Measurements from ENCODE around the gene ITPR1.
"Not testable (repeated sequence)": the region's sequence is repeated elsewhere in the genome, so short reads cannot be mapped to it uniquely, and the experiment has no call there.

Gene ITPR1

DNA sequence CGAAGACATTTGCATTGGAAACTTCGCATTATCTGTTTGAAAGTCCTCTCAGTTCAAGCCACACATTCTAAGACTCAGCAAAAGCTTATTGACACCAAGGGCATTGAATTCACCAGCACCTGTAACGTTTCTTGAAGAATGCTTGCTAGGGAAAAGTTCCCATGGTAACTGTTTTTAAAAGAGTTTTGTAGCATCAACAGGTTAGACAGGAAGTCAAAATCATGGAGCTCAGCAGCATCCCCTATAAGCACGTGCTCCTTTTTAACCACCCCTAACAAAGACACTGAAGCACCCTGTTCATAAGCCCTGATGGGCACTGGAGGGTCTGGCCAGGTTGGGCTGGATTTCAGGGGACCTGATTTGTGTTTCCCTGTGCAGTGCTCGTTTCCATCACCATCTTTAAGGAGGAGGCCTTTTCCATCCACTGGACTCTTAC, 256.4 kb downstream of the ITPR1 start:
- DNase-seq: no peak

DNA sequence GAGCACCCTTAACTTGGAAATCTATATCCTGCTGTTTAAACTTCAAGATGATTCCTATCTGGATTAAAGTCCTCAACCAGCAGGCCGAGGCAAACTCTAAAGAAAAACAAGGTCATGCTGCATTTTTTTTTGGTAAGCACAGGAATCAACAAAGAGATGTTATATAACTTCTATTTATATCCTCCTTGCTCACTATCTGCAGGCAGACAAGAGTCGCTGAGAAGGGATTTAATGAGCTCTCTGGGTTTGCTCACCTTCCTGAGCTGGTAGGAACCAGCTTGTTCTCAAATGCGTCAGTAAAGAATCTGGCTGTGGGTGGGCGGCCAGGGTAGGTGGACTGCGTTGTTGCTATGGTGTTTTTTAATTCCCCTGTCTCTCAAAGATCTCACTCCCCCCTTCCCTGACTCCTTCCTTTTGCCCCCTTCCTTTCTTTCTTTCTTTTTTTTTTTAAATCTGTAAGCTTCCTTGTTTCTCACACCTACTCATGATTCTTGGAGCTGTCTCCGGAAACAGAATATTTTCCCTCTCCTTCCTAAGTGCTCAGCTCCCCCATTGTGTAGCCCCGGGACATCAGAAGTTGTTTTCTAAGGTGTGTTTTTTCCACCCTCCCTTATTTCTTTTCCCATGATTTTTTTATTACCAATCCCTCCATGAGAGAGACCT, 257.3 kb downstream of the ITPR1 start:
- no peak for DNase-seq

DNA sequence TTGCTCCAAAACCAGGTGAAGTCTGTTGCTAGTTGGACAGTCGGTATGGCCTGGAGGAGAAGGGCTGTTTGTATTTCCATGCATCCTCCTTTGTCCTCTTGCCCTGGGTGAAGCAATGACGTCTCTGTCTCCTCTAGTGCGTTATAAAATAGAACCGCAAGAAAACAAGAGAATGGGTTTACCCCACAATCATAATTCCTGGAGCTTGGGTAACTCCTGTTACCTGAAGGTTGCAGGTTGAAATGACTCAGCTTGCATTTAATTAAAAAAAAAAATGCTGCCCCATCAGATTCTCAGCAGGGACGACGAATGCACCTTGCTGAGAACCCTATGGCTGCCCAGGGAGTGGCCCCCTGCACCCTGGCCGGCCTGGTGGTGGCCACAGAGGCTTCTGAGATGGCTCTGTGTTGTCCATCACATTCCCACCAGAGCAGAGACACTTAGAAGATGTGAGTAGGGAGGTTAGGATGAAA, 257.9 kb downstream of the ITPR1 start:
- DNase-seq: no peak

DNA sequence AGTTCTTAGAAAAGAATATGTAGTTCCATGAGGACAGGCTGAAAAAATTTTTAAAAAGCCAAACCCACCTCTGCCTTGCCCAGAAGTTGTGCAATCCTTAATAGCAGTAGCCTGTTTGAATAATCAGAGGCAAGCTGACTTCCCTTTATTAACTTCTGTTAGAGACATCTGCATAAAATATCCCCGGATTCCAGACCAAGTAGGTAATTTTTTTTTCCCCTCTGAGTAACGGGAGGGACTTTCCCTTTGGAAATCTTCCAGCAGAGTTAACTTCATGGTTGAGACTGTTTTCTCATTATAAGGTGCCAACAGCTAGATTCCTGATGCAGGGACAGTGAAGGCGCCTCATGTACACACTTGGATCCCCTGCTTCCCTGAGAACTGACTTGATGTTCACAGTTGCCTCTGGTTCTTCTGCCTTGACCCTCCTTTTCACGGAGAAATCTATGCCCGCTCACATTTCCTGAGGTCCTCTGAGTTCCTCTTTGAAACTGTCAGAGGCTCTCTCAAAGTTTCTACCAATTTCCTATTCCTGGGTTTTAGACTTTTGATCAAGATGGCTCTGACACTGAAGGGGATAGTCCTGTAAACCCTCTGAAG, 258.5 kb downstream of the ITPR1 start:
- DNase-seq: no peak

DNA sequence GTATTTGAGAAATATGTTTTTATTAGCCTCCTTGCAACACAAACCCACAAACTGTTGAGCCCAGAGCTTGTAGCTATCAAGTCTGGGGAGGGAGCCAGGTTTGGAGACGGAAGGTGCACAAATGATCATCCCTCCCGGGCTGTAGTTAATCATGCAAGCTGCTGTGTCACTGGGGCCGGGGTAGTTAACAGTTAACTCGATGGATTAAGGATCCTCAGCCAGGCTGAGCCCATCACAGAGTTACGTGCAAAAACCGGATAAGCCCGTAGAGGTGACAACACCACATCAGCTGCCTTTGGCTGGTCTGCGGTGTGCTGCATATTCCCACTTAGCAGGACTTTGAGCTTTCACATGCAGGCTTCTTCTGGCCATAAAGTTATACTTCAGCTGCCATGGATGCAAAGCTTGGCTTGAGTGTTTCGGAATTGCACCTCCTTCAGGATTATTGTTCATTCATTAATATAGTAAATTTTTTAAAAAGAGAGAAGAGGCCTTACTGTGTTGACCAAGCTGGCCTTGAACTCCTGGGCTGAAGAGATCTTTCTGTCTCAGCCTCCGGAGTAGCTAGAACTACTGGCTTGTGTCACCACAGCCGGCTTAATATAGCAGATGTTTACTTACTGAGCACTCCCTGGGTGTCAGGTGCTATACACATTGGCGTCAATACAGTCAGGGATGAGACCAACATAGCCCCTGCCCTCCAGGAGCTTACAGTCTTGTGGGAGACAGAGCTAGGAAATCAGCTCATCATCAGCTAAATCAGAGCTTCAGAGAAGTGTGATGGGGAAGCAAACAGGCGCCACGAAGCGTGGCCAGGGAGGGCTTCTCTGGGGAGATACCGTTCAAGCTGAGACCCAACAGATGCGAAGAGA, 259.3 kb downstream of the ITPR1 start:
- no peak for DNase-seq

DNA sequence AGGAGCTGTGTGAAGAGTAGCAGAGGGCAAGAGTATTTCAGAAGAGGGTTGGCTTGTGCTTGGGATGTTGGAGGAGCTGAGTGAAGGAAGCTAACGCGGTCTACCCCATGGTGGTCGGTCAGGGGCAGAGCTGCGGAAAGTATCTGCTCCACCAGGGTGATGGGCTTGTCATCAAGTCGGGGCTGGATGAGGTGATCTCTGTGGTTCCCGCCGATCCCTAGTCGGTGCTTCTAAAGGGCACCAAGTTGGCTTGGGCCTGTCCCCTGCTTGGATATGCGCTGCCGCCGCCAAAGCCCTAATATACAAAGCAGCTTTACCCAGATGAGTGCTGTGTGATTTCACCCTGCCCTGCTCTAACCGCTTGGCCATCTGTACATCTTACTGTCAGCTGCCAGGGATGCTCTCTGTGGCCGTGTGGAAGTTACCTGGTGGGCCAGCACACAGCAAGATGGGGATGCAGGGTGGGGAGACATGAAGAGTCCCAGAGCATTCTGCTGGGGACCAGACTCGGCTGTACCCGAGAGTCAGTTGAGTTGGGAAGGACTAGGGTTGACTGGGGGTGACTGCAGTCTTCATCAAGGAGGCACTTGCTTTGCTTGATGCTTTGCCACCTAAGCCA, 260.0 kb downstream of the ITPR1 start:
- no peak for DNase-seq

DNA sequence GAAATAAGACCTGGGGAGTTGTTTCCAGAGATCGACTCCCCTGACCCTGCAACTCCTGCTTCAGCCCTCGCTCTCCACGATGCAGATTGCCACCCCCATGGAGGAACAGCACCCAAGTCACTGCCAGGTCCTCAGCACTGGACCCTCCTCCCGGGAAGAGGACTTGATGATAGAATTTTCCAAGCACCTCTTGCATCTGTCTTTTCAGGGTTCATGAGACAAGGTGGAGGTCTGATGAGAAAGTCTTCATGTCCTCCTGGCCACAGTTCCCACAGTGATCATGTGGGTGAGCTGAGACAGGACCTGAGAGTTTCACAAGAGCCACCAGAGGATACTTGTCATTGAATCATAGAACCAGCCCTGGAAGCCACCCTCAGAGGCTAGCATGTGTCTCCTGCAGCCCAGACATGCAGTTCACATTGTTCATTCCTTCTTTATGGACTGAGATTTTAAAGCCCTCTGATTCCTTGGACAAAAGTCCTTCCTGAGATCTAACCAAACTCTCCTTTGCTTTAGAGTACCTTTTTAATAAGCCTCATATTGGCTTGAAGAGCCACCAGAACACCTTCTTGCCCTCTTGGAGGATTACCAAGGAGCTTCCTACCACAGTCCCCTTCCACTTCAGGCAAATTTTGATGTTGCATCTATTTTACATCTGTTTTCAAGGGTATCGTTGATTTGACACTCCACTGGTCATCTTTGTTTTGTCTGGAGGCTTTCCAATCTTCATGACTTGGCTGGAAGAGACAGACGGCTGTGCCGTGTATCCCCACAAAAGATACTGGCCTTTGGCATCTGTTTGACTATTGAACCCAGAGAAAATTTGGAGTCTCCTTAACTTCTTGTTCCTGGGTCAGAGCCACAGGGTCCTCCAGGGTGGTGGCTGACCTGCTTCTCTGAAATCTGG, 261.3 kb downstream of the ITPR1 start:
- no peak for DNase-seq

DNA sequence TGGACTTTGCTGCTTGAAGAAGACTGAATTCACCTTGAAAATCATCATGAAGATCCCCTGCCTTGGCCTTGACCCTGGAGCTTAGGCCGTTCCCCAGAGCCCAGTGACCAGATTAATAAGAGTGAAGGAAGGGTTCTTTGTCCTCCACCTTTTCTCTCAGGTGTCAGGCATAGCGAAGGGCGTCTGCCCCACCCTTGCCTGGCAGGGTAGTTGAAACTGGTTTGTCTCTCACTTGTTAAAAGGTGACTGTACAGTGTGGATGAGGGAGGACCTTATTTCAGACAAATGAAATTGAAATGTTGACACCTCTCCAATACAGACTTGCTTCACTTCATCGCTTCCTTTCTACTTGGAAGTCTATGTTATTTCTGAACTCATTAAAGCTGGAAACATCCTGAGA, 262.4 kb downstream of the ITPR1 start:
- no peak for DNase-seq

DNA sequence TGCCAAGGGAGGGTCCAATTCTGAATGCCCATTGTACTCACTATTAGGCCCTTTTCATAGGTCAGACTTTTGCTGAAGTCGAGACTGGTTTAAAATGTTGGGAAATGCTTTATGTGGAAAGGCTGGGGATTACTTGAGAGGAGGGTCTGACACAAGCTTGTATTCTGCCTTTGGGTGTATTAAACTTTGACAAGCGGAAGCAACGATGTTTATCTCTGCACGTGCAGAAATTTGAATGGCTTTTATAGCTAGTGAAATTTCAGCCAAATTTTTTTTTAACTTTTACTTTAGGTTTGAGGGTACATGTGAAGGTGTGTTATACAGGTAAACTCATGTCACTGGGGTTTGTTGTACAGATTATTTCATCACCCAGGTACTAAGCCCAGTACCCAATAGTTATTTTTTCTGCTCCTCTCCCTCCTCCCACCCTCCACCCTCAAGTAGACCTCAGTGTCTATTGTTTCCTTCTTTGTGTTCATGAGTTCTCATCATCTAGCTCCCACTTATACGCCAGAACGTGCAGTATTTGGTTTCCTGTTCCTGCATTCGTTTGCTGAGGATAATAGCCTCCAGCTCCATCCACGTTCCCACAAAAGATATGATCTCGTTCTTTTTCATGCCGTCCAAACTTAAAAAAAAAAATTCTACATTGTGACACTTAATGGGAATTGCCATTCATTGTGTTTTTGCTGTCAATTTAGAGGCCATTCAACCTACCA, 263.1 kb downstream of the ITPR1 start:
- no peak for DNase-seq

DNA sequence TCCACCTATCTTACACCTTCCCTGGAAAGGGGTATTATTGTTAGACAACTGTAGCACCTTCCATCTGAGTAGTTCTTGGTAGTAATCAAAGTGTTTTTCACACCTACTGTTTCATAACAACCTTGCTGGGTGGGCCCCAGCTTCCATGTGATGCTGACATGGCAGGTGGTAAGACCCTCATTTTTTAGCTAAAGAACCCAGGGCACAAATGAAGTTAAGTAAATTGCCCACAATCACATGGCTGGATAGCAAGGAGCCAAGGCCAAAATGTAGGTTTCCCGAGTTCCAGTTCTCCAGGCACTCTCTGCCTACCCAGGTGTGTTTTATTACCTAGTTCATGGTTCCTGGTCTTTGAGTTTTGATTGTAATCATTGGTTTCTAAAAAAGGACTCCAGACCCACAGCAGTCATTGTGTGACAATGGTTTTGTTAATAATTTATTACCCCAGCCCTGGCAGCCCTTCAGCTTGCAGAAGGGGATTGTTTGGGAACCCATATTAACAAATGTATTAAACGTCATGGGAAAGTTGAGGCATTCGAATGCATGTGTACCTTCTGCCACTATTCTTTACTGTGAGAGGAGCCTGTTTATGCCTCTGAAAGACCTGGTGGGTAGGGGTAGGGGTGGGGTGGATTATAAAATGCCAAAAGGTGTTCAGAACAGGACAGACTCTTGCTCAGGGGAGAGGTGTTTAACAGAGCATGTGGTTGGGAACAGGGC, 263.9 kb downstream of the ITPR1 start:
- no peak for DNase-seq

DNA sequence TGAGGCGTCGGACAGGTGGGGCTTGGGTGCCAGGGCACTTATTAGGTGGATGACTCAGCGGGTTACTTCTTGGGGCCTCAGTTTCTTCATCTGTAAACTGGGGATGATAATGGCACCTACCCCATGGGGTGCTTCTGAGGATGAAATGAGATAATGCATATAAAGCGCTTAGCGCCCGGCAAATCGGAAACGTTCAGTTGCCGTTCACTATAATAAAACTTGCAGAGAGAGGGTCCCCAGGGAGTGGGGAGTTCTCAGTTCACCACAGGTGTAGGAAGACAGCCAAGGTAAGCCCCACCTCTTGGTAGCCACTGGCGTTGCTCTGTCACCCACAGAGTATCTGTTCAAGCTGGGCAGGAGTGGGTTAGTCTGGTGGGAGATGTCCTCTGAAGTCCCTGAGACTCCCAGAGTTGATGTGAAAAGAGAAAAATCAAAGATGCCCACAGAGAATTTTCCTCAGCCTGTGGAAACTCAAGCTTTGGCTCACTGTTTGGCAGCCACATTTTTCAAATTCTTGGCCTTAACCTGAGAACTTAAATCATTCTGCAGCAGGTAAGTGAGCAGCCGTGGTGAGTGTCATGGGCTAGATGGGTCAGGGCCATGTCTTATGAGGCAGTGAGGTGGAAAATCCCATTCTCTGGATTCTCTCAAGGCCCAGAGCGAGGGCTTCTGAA, 264.6 kb downstream of the ITPR1 start:
- DNase-seq: no peak

DNA sequence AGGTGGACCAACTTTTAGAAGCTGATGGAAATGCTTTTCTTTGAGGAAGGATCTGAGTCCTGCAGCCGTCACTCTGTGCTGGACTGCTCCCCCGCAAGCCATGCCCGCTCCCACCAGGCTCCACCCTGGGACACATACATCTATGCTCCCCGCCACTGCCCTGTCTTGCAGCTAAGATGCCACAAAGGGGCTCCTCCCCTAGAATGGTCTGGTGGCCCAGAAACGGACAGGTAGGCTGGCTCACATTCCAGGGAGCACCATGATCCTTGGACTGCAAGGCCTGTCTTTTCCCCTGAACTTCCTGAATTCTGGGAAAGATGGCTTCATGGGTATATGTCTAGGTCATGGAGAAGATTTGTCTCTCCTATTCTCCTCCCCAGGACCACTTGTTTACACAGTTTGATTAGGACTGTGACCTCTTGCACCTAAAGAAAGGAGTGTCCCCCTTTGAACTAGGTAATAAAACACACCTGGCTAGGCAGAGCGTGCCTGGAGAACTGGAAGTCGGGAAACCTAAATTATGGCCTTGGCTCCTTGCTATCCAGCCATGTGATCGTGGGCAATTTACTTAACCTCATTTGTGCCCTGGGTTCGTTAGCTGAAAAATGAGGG, 265.2 kb downstream of the ITPR1 start:
- no peak for DNase-seq

DNA sequence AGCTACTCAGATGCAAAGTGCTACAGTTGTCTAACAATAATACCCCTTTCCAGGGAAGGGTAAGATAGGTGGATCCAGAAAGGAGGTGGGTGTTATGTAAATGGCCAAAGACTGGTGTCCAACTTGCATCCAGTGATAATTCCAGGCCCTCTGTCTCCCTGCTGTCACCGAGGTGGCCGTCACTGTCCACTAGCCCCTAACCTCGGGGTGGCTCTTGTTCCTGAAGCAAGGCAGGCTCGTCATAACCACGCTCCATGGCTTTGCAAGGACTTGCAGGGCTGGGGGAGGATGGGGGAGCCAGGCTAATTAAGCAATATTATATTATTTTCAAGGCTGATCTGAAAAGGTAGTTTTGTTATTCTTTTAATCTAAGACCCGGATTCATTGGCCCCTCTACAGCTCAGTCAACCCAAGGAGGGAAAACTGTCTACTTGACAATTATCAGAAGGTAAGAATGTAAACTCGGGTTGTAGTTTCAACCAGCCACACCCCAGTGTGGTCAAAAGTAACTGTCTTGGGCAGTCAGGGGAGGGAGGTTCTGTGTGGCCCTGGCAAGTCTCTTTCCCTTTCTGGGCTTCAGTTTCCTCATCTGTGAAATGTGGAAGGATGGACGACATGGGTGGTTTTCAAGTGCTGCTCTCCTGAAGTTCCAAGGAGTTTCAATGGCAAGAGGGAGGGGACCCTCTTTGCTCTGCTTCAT, 266.0 kb downstream of the ITPR1 start:
- no peak for DNase-seq

DNA sequence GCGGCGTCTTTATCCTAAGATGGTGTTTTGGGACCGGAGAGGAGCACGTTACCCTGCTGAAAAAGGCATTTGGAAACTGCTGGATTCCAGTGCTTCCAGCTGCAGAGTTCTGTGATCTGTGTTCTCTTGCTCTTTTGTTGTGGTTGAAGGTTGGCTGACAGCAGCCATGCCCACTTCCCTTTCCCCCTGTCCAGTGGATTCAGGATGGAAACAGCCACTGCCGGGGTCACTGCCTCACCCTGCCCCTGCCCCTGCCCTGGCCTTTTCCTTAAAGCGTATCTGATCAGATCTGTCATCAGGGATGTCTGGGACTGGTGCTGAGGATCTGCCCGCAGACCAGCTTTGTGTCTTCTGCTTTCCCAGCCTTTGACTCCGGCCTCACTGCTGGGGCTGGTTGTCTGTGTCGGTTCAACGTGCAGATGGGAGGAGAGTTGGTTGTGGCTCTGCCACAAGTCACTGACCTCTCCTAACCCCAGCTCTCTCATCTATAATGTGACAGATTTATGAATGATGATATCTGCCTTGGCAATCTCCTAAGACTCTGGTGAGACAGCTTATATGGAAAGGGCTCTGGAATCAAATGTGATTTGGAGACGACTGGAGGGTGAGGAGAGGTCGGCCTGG, 266.7 kb downstream of the ITPR1 start:
- no peak for DNase-seq

DNA sequence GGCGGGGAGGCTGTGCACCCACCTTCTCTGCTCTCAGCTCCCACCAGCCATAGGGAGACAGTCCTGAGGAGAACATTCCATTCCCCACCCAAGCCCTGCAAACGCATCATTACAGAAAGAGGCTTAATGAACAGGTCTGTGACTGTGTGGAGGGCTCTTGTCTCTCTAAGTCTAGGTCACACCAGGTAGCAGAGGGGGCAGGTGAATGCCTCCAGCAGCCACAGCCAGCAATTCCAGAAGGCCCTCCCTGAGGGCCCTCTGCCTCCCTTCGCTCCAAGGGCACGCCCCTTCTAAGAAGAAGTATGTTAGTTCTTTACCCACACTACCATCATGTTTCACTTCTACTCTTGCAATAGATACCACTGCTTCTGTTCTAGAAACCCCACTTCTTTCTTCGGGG, 268.6 kb downstream of the ITPR1 start:
- no peak for DNase-seq

DNA sequence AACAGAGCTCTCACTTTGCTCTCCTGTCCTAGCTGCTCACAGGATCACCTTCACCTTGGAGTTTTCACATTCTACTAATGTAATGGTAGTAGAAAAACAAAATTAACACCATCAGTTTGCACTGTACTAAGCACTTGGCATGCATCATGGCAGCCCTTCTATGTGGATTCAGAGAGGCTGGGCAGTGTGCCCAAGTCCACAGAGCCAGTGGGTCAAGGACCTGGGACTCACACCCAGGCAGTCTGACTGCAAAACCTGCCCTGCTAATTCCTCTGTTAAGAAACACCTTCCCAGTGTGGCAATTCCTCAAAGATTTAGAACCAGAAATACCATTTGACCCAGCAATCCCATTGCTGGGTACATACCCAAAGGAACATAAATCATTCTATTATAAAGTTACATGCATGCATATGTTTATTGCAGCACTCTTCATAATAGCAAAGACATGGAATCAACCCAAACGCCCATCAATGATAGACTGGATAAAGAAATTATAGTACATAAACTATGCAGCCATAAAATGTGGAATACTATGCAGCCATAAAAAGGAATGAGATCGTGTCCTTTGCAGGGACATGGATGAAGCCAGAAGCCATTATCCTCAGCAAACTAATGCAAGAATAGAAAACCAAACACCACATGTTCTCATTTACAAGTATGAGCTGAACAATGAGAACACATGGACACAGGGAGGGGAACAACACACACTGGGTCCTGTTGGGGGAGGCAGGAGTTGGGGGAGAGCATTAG, 269.5 kb downstream of the ITPR1 start:
- DNase-seq: not testable (repeated sequence)

DNA sequence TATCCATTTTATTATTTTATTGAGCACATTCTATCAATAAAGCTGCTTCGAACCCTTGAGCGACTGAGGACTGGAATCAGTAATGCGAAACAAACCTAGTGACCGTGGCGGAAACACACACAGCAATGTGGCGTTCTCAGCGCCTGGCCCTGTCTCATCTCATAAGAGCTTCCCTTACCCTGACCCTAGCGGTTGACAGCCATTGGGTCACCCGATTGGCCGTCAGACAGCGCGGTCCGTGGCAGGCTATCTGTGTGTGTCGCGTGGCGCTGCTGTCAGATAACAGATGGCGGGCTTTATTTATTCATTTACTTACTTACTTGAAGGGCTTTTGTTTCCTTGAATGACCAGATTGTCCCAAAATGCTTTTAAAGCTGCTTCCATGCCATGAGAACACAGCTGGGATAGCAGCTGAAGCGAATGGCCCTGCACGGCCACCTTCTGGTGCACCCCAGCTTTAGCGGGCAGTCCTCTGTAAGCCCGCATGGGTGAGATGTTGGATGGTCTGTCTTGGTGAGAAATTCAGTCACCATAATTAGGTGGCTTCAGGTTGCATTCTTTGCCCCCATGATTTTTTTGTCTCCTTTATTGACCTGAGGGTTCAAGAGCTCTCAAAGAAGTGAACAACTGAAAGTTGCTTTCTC, 270.6 kb downstream of the ITPR1 start:
- no peak for DNase-seq
